HEK293 (cell line): Measurements from ENCODE around the gene GALNT16.

Experiments
- CTCF ChIP-seq: fragments of 450-650 bp; formaldehyde crosslinking; IDR thresholded peaks from 2 replicates; pipeline ENCODE4 v1.5.1; 2016; ENCODE audit warnings: missing biosample characterization, missing genetic modification characterization
- TF ChIP-seq, protein P1 (sequence below): fragments of 450-650 bp; formaldehyde crosslinking; IDR thresholded peaks from 2 replicates; pipeline ENCODE4 v1.5.1; 2016; ENCODE audit warnings: missing biosample characterization, missing genetic modification characterization
- TF ChIP-seq, protein P2 (sequence below): fragments of 450-650 bp; IDR thresholded peaks from 2 replicates; pipeline ENCODE4 v1.5.1; 2018; ENCODE audit warnings: missing biosample characterization, mild to moderate bottlenecking, missing genetic modification characterization

- TF ChIP-seq, protein P1, sequence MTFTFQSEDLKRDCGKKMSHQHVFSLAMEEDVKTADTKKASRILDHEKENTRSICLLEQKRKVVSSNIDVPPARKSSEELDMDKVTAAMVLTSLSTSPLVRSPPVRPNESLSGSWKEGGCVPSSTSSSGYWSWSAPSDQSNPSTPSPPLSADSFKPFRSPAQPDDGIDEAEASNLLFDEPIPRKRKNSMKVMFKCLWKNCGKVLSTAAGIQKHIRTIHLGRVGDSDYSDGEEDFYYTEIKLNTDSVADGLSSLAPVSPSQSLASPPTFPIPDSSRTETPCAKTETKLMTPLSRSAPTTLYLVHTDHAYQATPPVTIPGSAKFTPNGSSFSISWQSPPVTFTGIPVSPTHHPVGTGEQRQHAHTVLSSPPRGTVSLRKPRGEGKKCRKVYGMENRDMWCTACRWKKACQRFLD (tag by site-specific recombination): no peak
- no peak for TF ChIP-seq CTCF (tag by site-specific recombination)
- TF ChIP-seq, protein P2, sequence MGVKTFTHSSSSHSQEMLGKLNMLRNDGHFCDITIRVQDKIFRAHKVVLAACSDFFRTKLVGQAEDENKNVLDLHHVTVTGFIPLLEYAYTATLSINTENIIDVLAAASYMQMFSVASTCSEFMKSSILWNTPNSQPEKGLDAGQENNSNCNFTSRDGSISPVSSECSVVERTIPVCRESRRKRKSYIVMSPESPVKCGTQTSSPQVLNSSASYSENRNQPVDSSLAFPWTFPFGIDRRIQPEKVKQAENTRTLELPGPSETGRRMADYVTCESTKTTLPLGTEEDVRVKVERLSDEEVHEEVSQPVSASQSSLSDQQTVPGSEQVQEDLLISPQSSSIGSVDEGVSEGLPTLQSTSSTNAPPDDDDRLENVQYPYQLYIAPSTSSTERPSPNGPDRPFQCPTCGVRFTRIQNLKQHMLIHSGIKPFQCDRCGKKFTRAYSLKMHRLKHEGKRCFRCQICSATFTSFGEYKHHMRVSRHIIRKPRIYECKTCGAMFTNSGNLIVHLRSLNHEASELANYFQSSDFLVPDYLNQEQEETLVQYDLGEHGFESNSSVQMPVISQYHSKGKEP (tag by site-specific recombination): no peak
These were observed 65.8 kb downstream of the GALNT16 start for GRCh38 chr14:69325646-69326265.
